ENCODE measurements around the gene A3GALT2. TPM values are rescaled to one million over a fixed set of nuclear protein-coding genes. Genes with fewer than 3 reads are reported as not detected.

Gene A3GALT2
- total and polyA plus RNA-seq, 9 donors, result not detected

- H3K27ac ChIP-seq, result no peak overlapping the region
- intact Hi-C loops (cut with DNase I), result no loop called here
- no peaks in the 10 kb centered on the region for H3K9me3 ChIP-seq
Measured at GRCh38 chr1:33270379-33270778, 50.5 kb downstream of the A3GALT2 start.

GRCh38 chr1:33269621-33270020 lies 51.3 kb downstream of the A3GALT2 start:
- TF ChIP-seq EP300 (IDR thresholded peaks at IDR 0.05) (no peak), POLR2A (IDR thresholded peaks at IDR 0.05) (no peak)
- TF ChIP-seq, protein P1, sequence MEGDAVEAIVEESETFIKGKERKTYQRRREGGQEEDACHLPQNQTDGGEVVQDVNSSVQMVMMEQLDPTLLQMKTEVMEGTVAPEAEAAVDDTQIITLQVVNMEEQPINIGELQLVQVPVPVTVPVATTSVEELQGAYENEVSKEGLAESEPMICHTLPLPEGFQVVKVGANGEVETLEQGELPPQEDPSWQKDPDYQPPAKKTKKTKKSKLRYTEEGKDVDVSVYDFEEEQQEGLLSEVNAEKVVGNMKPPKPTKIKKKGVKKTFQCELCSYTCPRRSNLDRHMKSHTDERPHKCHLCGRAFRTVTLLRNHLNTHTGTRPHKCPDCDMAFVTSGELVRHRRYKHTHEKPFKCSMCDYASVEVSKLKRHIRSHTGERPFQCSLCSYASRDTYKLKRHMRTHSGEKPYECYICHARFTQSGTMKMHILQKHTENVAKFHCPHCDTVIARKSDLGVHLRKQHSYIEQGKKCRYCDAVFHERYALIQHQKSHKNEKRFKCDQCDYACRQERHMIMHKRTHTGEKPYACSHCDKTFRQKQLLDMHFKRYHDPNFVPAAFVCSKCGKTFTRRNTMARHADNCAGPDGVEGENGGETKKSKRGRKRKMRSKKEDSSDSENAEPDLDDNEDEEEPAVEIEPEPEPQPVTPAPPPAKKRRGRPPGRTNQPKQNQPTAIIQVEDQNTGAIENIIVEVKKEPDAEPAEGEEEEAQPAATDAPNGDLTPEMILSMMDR (IDR thresholded peaks at IDR 0.05), result no peak
- 69 to 78% (median 77%) methylated on average over 5 of the region's 5 CpGs for WGBS, 3 donors
- Histone ChIP-seq H3K27me3 (no peaks in the 10 kb centered on the region), H3K4me1 (ENCODE audit: insufficient read depth) (peaks cover 7% of the 10 kb centered on the region), H3K36me3 (no peaks in the 10 kb centered on the region), H3K4me3 (no peak overlapping the region), H3K27ac (peak overlapping the region; percentile 22 to 23), H3K9me3 (no peaks in the 10 kb centered on the region)
- no peak for DNase-seq
- intact Hi-C loops (cut with DNase I), result no loop called here

More at GRCh38 chr1:33270379-33270778, 50.5 kb downstream of the A3GALT2 start:
- DNase-seq, result no peak
- H3K27me3 ChIP-seq, result no peaks in the 10 kb centered on the region
- 86 to 94% (median 93%) methylated on average over 5 of the region's 5 CpGs for WGBS, 3 donors
- no peaks in the 10 kb centered on the region for H3K36me3 ChIP-seq
- TF ChIP-seq POLR2A (IDR thresholded peaks at IDR 0.05) (no peak), EP300 (IDR thresholded peaks at IDR 0.05) (no peak)
- TF ChIP-seq, protein P1 (IDR thresholded peaks at IDR 0.05), result no peak
- H3K4me3 ChIP-seq, result no peak overlapping the region
- peaks cover 7% of the 10 kb centered on the region for H3K4me1 ChIP-seq (ENCODE audit: insufficient read depth)

- peaks cover 7% of the 10 kb centered on the region for H3K4me1 ChIP-seq (ENCODE audit: insufficient read depth)
- intact Hi-C loops (cut with DNase I), result no loop called here
- H3K36me3 ChIP-seq, result no peaks in the 10 kb centered on the region
- WGBS, 3 donors, result 14 to 26% (median 19%) methylated on average over 5 of the region's 5 CpGs
- peak overlapping the region; percentile 23 to 45 for H3K27ac ChIP-seq
- no peaks in the 10 kb centered on the region for H3K27me3 ChIP-seq
- H3K9me3 ChIP-seq, result no peaks in the 10 kb centered on the region
- no peak overlapping the region for H3K4me3 ChIP-seq
- no peak for TF ChIP-seq POLR2A (IDR thresholded peaks at IDR 0.05)
- no peak for TF ChIP-seq EP300 (IDR thresholded peaks at IDR 0.05)
- TF ChIP-seq, protein P1 (IDR thresholded peaks at IDR 0.05), result no peak
- no peak for DNase-seq
Measured at GRCh38 chr1:33268927-33269610, 51.8 kb downstream of the A3GALT2 start.

DNA sequence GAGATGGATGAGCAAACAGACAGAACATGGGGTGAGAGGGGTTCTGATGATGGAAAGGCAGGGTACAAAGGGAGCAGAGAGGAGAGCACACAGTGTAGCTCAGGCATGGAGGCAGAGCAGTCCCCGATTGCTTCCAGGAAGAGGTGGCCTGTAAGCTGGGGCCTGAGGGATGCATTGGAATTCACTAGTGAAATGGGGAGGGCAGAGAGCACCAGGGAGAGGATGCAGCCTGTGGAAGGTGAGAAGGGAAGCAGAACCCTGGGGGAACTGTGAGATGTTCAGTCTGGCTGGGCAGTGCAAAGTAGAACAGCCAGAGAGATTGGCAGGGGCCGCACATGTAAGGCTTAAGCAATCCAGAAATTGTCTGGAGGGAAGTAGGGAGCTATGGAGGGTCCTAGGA lies 52.4 kb downstream of the A3GALT2 start:
- WGBS, 3 donors, result 72 to 82% (median 74%) methylated on average over 2 of the region's 2 CpGs
- intact Hi-C loops (cut with DNase I), result no loop called here

More for the DNA sequence above, 52.4 kb downstream of the A3GALT2 start:
- H3K9me3 ChIP-seq, result no peaks in the 10 kb centered on the region
- no peaks in the 10 kb centered on the region for H3K27me3 ChIP-seq
- peaks cover 10% of the 10 kb centered on the region for H3K4me1 ChIP-seq (ENCODE audit: insufficient read depth)
- H3K27ac ChIP-seq, result peak overlapping the region in 1 of 2 donors; percentile 45
- H3K36me3 ChIP-seq, result no peaks in the 10 kb centered on the region
- H3K4me3 ChIP-seq, result no peak overlapping the region
- TF ChIP-seq EP300 (IDR thresholded peaks at IDR 0.05) (no peak), POLR2A (IDR thresholded peaks at IDR 0.05) (no peak)
- no peak for DNase-seq

Data from ovary (tissue), 9 donors.